Mesenchymal stem cell (in vitro differentiated cells and primary cell): ENCODE results near the gene ETV6.
A peak's percentile ranks its signal among the peaks of the same experiment; 100 is the strongest.

Experiments
- DNase-seq: peaks from one replicate; pipeline ENCODE4 v3.0.0-alpha.2; 2013
- H2AFZ ChIP-seq: one replicate; pipeline ENCODE4 v1.6.1; 2013; ENCODE audit warnings: low read depth, mild to moderate bottlenecking, control low read depth, inconsistent platforms, low read length, moderate library complexity
- H2AK5ac ChIP-seq: 2 replicates; pipeline ENCODE4 v1.6.1; 2013; ENCODE audit warnings: low read length, moderate library complexity, mild to moderate bottlenecking, inconsistent platforms; ENCODE audit not compliant: severe bottlenecking
- H2BK120ac ChIP-seq: one replicate; pipeline ENCODE4 v1.6.1; 2013; ENCODE audit warnings: low read depth, mild to moderate bottlenecking, inconsistent platforms, low read length, moderate library complexity
- H2BK12ac ChIP-seq, 2 experiments: one replicate each; pipeline ENCODE4 v1.6.1; 2013; ENCODE audit warnings: inconsistent platforms in 2 of 2, low read length in 2 of 2, mild to moderate bottlenecking in 2 of 2, moderate library complexity in 2 of 2, control low read depth in 1 of 2
- H2BK15ac ChIP-seq: one replicate; pipeline ENCODE4 v1.6.1; 2013; ENCODE audit warnings: mild to moderate bottlenecking, low read depth, inconsistent platforms; ENCODE audit not compliant: poor library complexity, severe bottlenecking
- H2BK5ac ChIP-seq: 2 replicates; pipeline ENCODE4 v1.6.1; 2013; ENCODE audit warnings: low read depth, mild to moderate bottlenecking, low read length, control low read depth, inconsistent platforms; ENCODE audit not compliant: poor library complexity, severe bottlenecking
- H3K14ac ChIP-seq, 2 experiments: one replicate each; pipeline ENCODE4 v1.6.1; 2013; ENCODE audit warnings: inconsistent platforms in 2 of 2, low read length in 2 of 2, control low read depth in 1 of 2, mild to moderate bottlenecking in 1 of 2, moderate library complexity in 1 of 2
- H3K18ac ChIP-seq, 2 experiments: one replicate each; pipeline ENCODE4 v1.6.1; 2013; ENCODE audit warnings: inconsistent platforms in 2 of 2, low read length in 2 of 2, control low read depth in 1 of 2, low read depth in 1 of 2, mild to moderate bottlenecking in 1 of 2
- H3K23ac ChIP-seq, 2 experiments: one replicate each; pipeline ENCODE4 v1.6.1; 2013; ENCODE audit warnings: inconsistent platforms in 2 of 2, low read length in 2 of 2, mild to moderate bottlenecking in 2 of 2, moderate library complexity in 2 of 2, control low read depth in 1 of 2
- H3K27ac ChIP-seq: 2 replicates; pipeline ENCODE4 v1.5.1; 2013; ENCODE audit warnings: mild to moderate bottlenecking, moderate library complexity, low read length, control low read depth, inconsistent platforms; ENCODE audit not compliant: poor library complexity, severe bottlenecking
- H3K27me3 ChIP-seq, 2 experiments: 2 replicates each; pipeline versions ENCODE4 v1.6.1 to v1.7.0; 2013; ENCODE audit warnings: low read length in 2 of 2, mild to moderate bottlenecking in 2 of 2, moderate library complexity in 2 of 2, control low read depth in 1 of 2, inconsistent platforms in 1 of 2; ENCODE audit not compliant: control insufficient read depth in 1 of 2, insufficient read depth in 1 of 2
- H3K36me3 ChIP-seq, 2 experiments: 2 replicates each; pipeline versions ENCODE4 v1.6.1 to v1.7.0; 2013; ENCODE audit warnings: low read length in 2 of 2, control low read depth in 1 of 2, inconsistent platforms in 1 of 2, low read depth in 1 of 2, mild to moderate bottlenecking in 1 of 2; ENCODE audit not compliant: insufficient read depth in 2 of 2, control insufficient read depth in 1 of 2
- H3K4ac ChIP-seq, 2 experiments: one replicate each; pipeline ENCODE4 v1.6.1; 2013; ENCODE audit warnings: inconsistent platforms in 2 of 2, low read length in 2 of 2, mild to moderate bottlenecking in 2 of 2, moderate library complexity in 2 of 2, control low read depth in 1 of 2, low read depth in 1 of 2
- H3K4me1 ChIP-seq: 2 replicates; pipeline ENCODE4 v1.6.1; 2013; ENCODE audit warnings: low read depth, low read length, control low read depth; ENCODE audit not compliant: control insufficient read depth, insufficient read depth
- H3K4me2 ChIP-seq: 2 replicates; pipeline ENCODE4 v1.6.1; 2013; ENCODE audit warnings: low read length, mild to moderate bottlenecking, inconsistent platforms; ENCODE audit not compliant: poor library complexity, severe bottlenecking
- H3K4me3 ChIP-seq, 2 experiments: 2 replicates each; pipeline versions ENCODE4 v1.5.1 to v1.7.0; 2013; ENCODE audit warnings: low read length in 2 of 2, mild to moderate bottlenecking in 2 of 2, control low read depth in 1 of 2, low read depth in 1 of 2; ENCODE audit not compliant: insufficient read depth in 1 of 2
- H3K79me1 ChIP-seq: replicated peaks from 2 replicates; pipeline ENCODE4 v1.6.1; 2013; ENCODE audit warnings: mild to moderate bottlenecking, control low read depth, low read length, inconsistent platforms; ENCODE audit not compliant: poor library complexity, severe bottlenecking
- H3K9ac ChIP-seq: 2 replicates; pipeline ENCODE4 v1.7.0; 2013; ENCODE audit warnings: mild to moderate bottlenecking, low read length, moderate library complexity
- H3K9me3 ChIP-seq: 2 replicates; pipeline ENCODE4 v1.7.0; 2013; ENCODE audit warnings: mild to moderate bottlenecking, low read length; ENCODE audit not compliant: control insufficient read depth
- H4K8ac ChIP-seq: one replicate; pipeline ENCODE4 v1.6.1; 2013; ENCODE audit warnings: inconsistent platforms, mild to moderate bottlenecking, low read length, moderate library complexity
- H4K91ac ChIP-seq: one replicate; pipeline ENCODE4 v1.6.1; 2013; ENCODE audit warnings: mild to moderate bottlenecking, low read length, inconsistent platforms
- WGBS: methylation state at CpG from one replicate; pipeline ENCODE4 v1.1.7; 2013; ENCODE audit warnings: mixed read lengths; 5-methylcytosine and 5-hydroxymethylcytosine counted together

Gene ETV6

GRCh38 chr12:11920231-11920630 lies 270.8 kb downstream of the ETV6 start:
- H3K9ac ChIP-seq = no peak overlapping the region
- H4K91ac ChIP-seq = no peak overlapping the region
- H4K8ac ChIP-seq = no peak overlapping the region
- no peak overlapping the region for H2AFZ ChIP-seq
- no peaks in the 10 kb centered on the region for H3K79me1 ChIP-seq
- no peak overlapping the region for H3K4me2 ChIP-seq
- H3K27ac ChIP-seq = no peak overlapping the region
- H3K4ac ChIP-seq = no peak overlapping the region
- H3K9me3 ChIP-seq = no peaks in the 10 kb centered on the region
- H3K36me3 ChIP-seq = no peaks in the 10 kb centered on the region
- no peak overlapping the region for H2BK12ac ChIP-seq
- peak; percentile 25 for DNase-seq
- H3K14ac ChIP-seq = no peak overlapping the region
- H3K18ac ChIP-seq = no peak overlapping the region
- H3K4me3 ChIP-seq = no peak overlapping the region
- no peaks in the 10 kb centered on the region for H3K4me1 ChIP-seq
- no peak overlapping the region for H2BK120ac ChIP-seq
- no peak overlapping the region for H2BK15ac ChIP-seq
- H3K27me3 ChIP-seq = peaks cover 0 to 24% of the 10 kb centered on the region in 2 experiments
- 62% methylated on average over 2 of the region's 4 CpGs for WGBS
- H3K23ac ChIP-seq = no peak overlapping the region
- H2BK5ac ChIP-seq = no peak overlapping the region
- H2AK5ac ChIP-seq = no peak overlapping the region

- Histone ChIP-seq H3K9me3 (no peaks in the 10 kb centered on the region), H2BK120ac (peak overlapping the region; percentile 3), H3K4ac (no peak overlapping the region), H3K4me3 (no peak overlapping the region), H3K9ac (no peak overlapping the region), H3K18ac (no peak overlapping the region), H2BK5ac (no peak overlapping the region), H3K79me1 (no peaks in the 10 kb centered on the region), H3K27me3 (peaks cover 0 to 24% of the 10 kb centered on the region in 2 experiments), H2BK15ac (no peak overlapping the region), H3K14ac (no peak overlapping the region), H3K4me1 (peaks cover 1% of the 10 kb centered on the region), H4K8ac (no peak overlapping the region), H3K36me3 (no peaks in the 10 kb centered on the region), H4K91ac (no peak overlapping the region), H3K23ac (no peak overlapping the region), H2AK5ac (no peak overlapping the region), H3K27ac (no peak overlapping the region), H2AFZ (no peak overlapping the region), H2BK12ac (no peak overlapping the region), H3K4me2 (no peak overlapping the region)
- DNase-seq = no peak
- 83% methylated on average over 1 of the region's 1 CpG for WGBS
Observed at GRCh38 chr12:11922361-11922760, 272.9 kb downstream of the ETV6 start.

GRCh38 chr12:11923067-11923466 lies 273.6 kb downstream of the ETV6 start:
- Histone ChIP-seq H3K4ac (no peak overlapping the region), H3K23ac (no peak overlapping the region), H3K18ac (no peak overlapping the region), H3K9me3 (no peaks in the 10 kb centered on the region), H3K4me3 (no peak overlapping the region), H2AK5ac (no peak overlapping the region), H3K79me1 (no peaks in the 10 kb centered on the region), H2BK15ac (no peak overlapping the region), H2BK5ac (no peak overlapping the region), H3K9ac (no peak overlapping the region), H2BK120ac (no peak overlapping the region), H4K91ac (no peak overlapping the region), H3K27me3 (peaks cover 0 to 24% of the 10 kb centered on the region in 2 experiments), H4K8ac (no peak overlapping the region), H3K4me1 (peaks cover 3% of the 10 kb centered on the region), H3K27ac (no peak overlapping the region), H3K14ac (no peak overlapping the region), H3K4me2 (no peak overlapping the region), H2BK12ac (no peak overlapping the region), H2AFZ (no peak overlapping the region), H3K36me3 (no peaks in the 10 kb centered on the region)
- 83% methylated on average over 2 of the region's 3 CpGs for WGBS
- no peak for DNase-seq

GRCh38 chr12:11927286-11927935 lies 277.9 kb downstream of the ETV6 start:
- Histone ChIP-seq H3K23ac (peak overlapping the region in 1 of 2 experiments; percentile 41), H4K91ac (no peak overlapping the region)
- WGBS = 64% methylated on average over 14 of the region's 15 CpGs

More at GRCh38 chr12:11927286-11927935, 277.9 kb downstream of the ETV6 start:
- H3K18ac ChIP-seq = no peak overlapping the region
- no peak overlapping the region for H3K9ac ChIP-seq
- no peak overlapping the region for H2AK5ac ChIP-seq
- H3K27ac ChIP-seq = no peak overlapping the region
- H2BK120ac ChIP-seq = no peak overlapping the region
- no peaks in the 10 kb centered on the region for H3K36me3 ChIP-seq
- H3K79me1 ChIP-seq = no peaks in the 10 kb centered on the region
- no peak overlapping the region for H3K4ac ChIP-seq
- H3K4me2 ChIP-seq = peak overlapping the region; percentile 41
- no peak overlapping the region for H2BK12ac ChIP-seq
- no peak for DNase-seq
- H3K4me1 ChIP-seq = peaks cover 3% of the 10 kb centered on the region
- H3K9me3 ChIP-seq = no peaks in the 10 kb centered on the region
- H2BK5ac ChIP-seq = no peak overlapping the region
- H3K27me3 ChIP-seq = peaks cover 0 to 8% of the 10 kb centered on the region in 2 experiments
- H2AFZ ChIP-seq = no peak overlapping the region
- peak overlapping the region in 1 of 2 experiments; percentile 83 for H3K14ac ChIP-seq
- no peak overlapping the region for H2BK15ac ChIP-seq
- H4K8ac ChIP-seq = no peak overlapping the region
- no peak overlapping the region for H3K4me3 ChIP-seq
